GM21825 (cell line): ENCODE measurements around the gene SELPLG.
"Not testable (repeated sequence)": the region's sequence is repeated elsewhere in the genome, so short reads cannot be mapped to it uniquely, and the experiment has no call there.

Experiments used
- ATAC-seq: cut with Tn5 transposase; IDR thresholded peaks from one replicate; pipeline ENCODE4 v1.9.1; 2021; ENCODE audit warnings: mild to moderate bottlenecking, moderate library complexity; ENCODE audit not compliant: unreplicated experiment

The SELPLG gene

GRCh38 chr12:108620236-108620879, 13.3 kb downstream of the SELPLG start:
- no peak for ATAC-seq

- no peak for ATAC-seq
Measured at GRCh38 chr12:108619369-108620160, 14.1 kb downstream of the SELPLG start.

GRCh38 chr12:108618953-108619274, 14.8 kb downstream of the SELPLG start:
- not testable (repeated sequence) for ATAC-seq

- ATAC-seq: peak; percentile 48
Measured at GRCh38 chr12:108618079-108618952, 15.4 kb downstream of the SELPLG start.

- ATAC-seq: peak; percentile 83
Measured at GRCh38 chr12:108616941-108617858, 16.5 kb downstream of the SELPLG start.

GRCh38 chr12:108616359-108616758, 17.3 kb downstream of the SELPLG start:
- ATAC-seq: no peak

GRCh38 chr12:108615918-108616317, 17.8 kb downstream of the SELPLG start:
- no peak for ATAC-seq

- ATAC-seq: no peak
Measured at GRCh38 chr12:108614639-108615038, 19.1 kb downstream of the SELPLG start.

- ATAC-seq: no peak
Measured at GRCh38 chr12:108614041-108614440, 19.7 kb downstream of the SELPLG start.

- no peak for ATAC-seq
Measured at GRCh38 chr12:108613548-108613947, 20.1 kb downstream of the SELPLG start.

- ATAC-seq: no peak
Measured at GRCh38 chr12:108612788-108613282, 20.9 kb downstream of the SELPLG start.

- no peak for ATAC-seq
Measured at GRCh38 chr12:108611884-108612415, 21.7 kb downstream of the SELPLG start.

- no peak for ATAC-seq
Measured at GRCh38 chr12:108610856-108611605, 22.7 kb downstream of the SELPLG start.

- ATAC-seq: no peak
Measured at GRCh38 chr12:108610336-108610815, 23.3 kb downstream of the SELPLG start.

GRCh38 chr12:108609537-108610335, 24.0 kb downstream of the SELPLG start:
- ATAC-seq: no peak

GRCh38 chr12:108608616-108609015, 25.1 kb downstream of the SELPLG start:
- ATAC-seq: no peak

GRCh38 chr12:108607981-108608600, 25.6 kb downstream of the SELPLG start:
- no peak for ATAC-seq

- ATAC-seq: no peak
Measured at GRCh38 chr12:108606492-108606891, 27.2 kb downstream of the SELPLG start.
